ENCODE measurements around the gene BICD2. TPM values are rescaled to one million over a fixed set of nuclear protein-coding genes. Genes with fewer than 3 reads are reported as not detected.

BICD2 gene
- total and polyA plus RNA-seq, 10 of the 15 experiments (the other 5 are each of a cell fraction or from before 2014, with no cell fraction given) = 5.3 to 25.5 (median 14.4) TPM

GRCh38 chr9:92706218-92706940 is 58.3 kb downstream of the BICD2 start:
- H3K4me3 ChIP-seq = no peak overlapping the region
- ATAC-seq = peak; percentile 100
- WGBS (ENCODE audit: insufficient coverage, insufficient replicate concordance, low lambda C conversion rate, missing lambda C conversion rate) = 67% methylated on average over 3 of the region's 3 CpGs
- no TSS peak for BruUV-seq (replicated peaks)
- H3K27ac ChIP-seq (ENCODE audit: control insufficient read depth, insufficient read depth) = no peak overlapping the region
- H3K9ac ChIP-seq (ENCODE audit: control insufficient read depth, insufficient read depth, low read length) = no peak overlapping the region
- ChIA-PET RAD21 (ENCODE audit: unreplicated experiment) (no interaction called here), CTCF (interaction anchor here (1.0 to 1.5 kb wide), 7 partner anchors 8 to 566 kb away, joined by 3 to 6 read pairs (median 4); no protein-coding TSS in a partner anchor), POLR2A (interaction anchor here (0.6 kb wide), 1 partner anchor 290 kb away, joined by 3 read pairs; no protein-coding TSS in a partner anchor), SMC1A (ENCODE audit: uncharacterized antibody, unreplicated experiment) (no interaction called here)
- intact Hi-C loops (cut with micrococcal nuclease; ENCODE audit: unreplicated experiment) (loop anchor here (5.0 kb wide), 1 partner anchor 39 kb away; no protein-coding TSS in a partner anchor), in situ Hi-C loops (cut with MboI) (no loop called here)
- peaks cover 4 to 10% of the 10 kb centered on the region in 2 experiments; a peak in 3 of 4 replicates for H3K36me3 ChIP-seq (ENCODE audit: control insufficient read depth in 2 of 2, insufficient read depth in 2 of 2, low read length in 1 of 2)
- H2AFZ ChIP-seq (ENCODE audit: control insufficient read depth, low read depth, low read length) = no peak overlapping the region
- FAIRE-seq = peak; percentile 74
- H3K27me3 ChIP-seq (replicated peaks in 1 of 2; ENCODE audit: control insufficient read depth in 2 of 2, insufficient read depth in 2 of 2, low read length in 1 of 2) = no peaks in the 10 kb centered on the region
- no peaks in the 10 kb centered on the region for H3K79me2 ChIP-seq (ENCODE audit: control insufficient read depth, insufficient read depth, low read length)
- H4K20me1 ChIP-seq (ENCODE audit: control insufficient read depth, insufficient read depth) = no peaks in the 10 kb centered on the region; the same call in 1 of the 2 replicates
- DNase-seq (ENCODE audit: low read depth, low spot score) = no peak
- TF ChIP-seq MYB (IDR thresholded peaks at IDR 0.05; ENCODE audit: borderline replicate concordance, low read depth, low read length) (no peak), YY1 (IDR thresholded peaks at IDR 0.05; ENCODE audit: low read depth, low read length) (peak; percentile 70; the same call in 1 of the 2 replicates), IKZF2 (IDR thresholded peaks at IDR 0.05) (peak in 1 of 2 experiments; percentile 60; a peak in 1 of 4 replicates), TCF12 (IDR thresholded peaks at IDR 0.05; ENCODE audit: low read depth, low read length) (no peak), KAT2A (conservative IDR thresholded peaks at IDR 0.05; ENCODE audit: control insufficient read depth, low read depth, low read length) (no peak), HDAC6 (IDR thresholded peaks at IDR 0.05; ENCODE audit: unreplicated experiment) (no peak), HDAC2 (IDR thresholded peaks at IDR 0.05) (no peak), BACH1 (IDR thresholded peaks at IDR 0.05; ENCODE audit: borderline replicate concordance) (no peak), RUNX3 (IDR thresholded peaks at IDR 0.05; ENCODE audit: low read length) (peak; percentile 47; the same call in 1 of the 2 replicates), SP1 (IDR thresholded peaks at IDR 0.05; ENCODE audit: low read depth, low read length) (no peak), HDGF (IDR thresholded peaks at IDR 0.05) (no peak), CHD1 (IDR thresholded peaks at IDR 0.05; ENCODE audit: low read depth, low read length) (no peak), ATF7 (IDR thresholded peaks at IDR 0.05; ENCODE audit: low read depth) (no peak), CTCF (IDR thresholded peaks at IDR 0.05 in 2 of 3, conservative IDR thresholded peaks at IDR 0.05 in 1 of 3; ENCODE audit: control insufficient read depth in 2 of 3, extremely low read depth in 1 of 3, insufficient read depth in 1 of 3, low read depth in 3 of 3, low read length in 3 of 3) (peak; percentile 58 to 81 (median 78)), RAD21 (IDR thresholded peaks at IDR 0.05; ENCODE audit: insufficient read depth, low read depth, low read length) (peak; percentile 57), SREBF2 (IDR thresholded peaks at IDR 0.05; ENCODE audit: low read length) (no peak), SMC3 (IDR thresholded peaks at IDR 0.05; ENCODE audit: borderline replicate concordance, low read length) (peak; percentile 36; the same call in 1 of the 2 replicates)
- no peaks in the 10 kb centered on the region for H3K9me3 ChIP-seq (replicated peaks; ENCODE audit: control insufficient read depth, insufficient read depth, low read length)
- no peak overlapping the region for H3K4me2 ChIP-seq (ENCODE audit: control insufficient read depth, insufficient read depth)
- H3K4me1 ChIP-seq (ENCODE audit: control insufficient read depth, insufficient read depth, low read length) = peaks cover 5% of the 10 kb centered on the region; the same call in 1 of the 2 replicates
